GM18909 (cell line): ENCODE data around the gene SOWAHC.

ENCODE experiments used
- ATAC-seq: cut with Tn5 transposase; IDR thresholded peaks from one replicate; pipeline ENCODE4 v1.9.1; 2021; ENCODE audit warnings: mild to moderate bottlenecking; ENCODE audit not compliant: unreplicated experiment, poor library complexity

The SOWAHC gene

GRCh38 chr2:109644571-109645275, 30.6 kb downstream of the SOWAHC start:
- ATAC-seq: no peak

GRCh38 chr2:109645412-109646184, 31.4 kb downstream of the SOWAHC start:
- ATAC-seq: no peak

GRCh38 chr2:109646961-109647360, 32.8 kb downstream of the SOWAHC start:
- no peak for ATAC-seq

GRCh38 chr2:109647636-109648035, 33.5 kb downstream of the SOWAHC start:
- ATAC-seq: no peak

- ATAC-seq: no peak
These were observed 33.9 kb downstream of the SOWAHC start for GRCh38 chr2:109648041-109648527.

- ATAC-seq: no peak
These were observed 35.9 kb downstream of the SOWAHC start for GRCh38 chr2:109649736-109650695.

- ATAC-seq: no peak
These were observed 40.3 kb downstream of the SOWAHC start for GRCh38 chr2:109654326-109655050.

- ATAC-seq: no peak
These were observed 41.1 kb downstream of the SOWAHC start for GRCh38 chr2:109655287-109655686.

GRCh38 chr2:109659396-109660045, 45.4 kb downstream of the SOWAHC start:
- no peak for ATAC-seq

GRCh38 chr2:109660046-109660860, 46.1 kb downstream of the SOWAHC start:
- no peak for ATAC-seq

- ATAC-seq: no peak
These were observed 48.7 kb downstream of the SOWAHC start for GRCh38 chr2:109662889-109663288.

- no peak for ATAC-seq
These were observed 49.6 kb downstream of the SOWAHC start for GRCh38 chr2:109663721-109664120.

- no peak for ATAC-seq
These were observed 52.3 kb downstream of the SOWAHC start for GRCh38 chr2:109666466-109666865.
